CD4-positive, alpha-beta T cell treated with Interleukin-6 for 4 hours (primary cell): Measurements from ENCODE around the gene COQ7.

Source experiments
- DNase-seq: peaks from one replicate; pipeline ENCODE4 v3.0.0-alpha.2; 2020; ENCODE audit warnings: mixed read lengths

Gene COQ7

DNA sequence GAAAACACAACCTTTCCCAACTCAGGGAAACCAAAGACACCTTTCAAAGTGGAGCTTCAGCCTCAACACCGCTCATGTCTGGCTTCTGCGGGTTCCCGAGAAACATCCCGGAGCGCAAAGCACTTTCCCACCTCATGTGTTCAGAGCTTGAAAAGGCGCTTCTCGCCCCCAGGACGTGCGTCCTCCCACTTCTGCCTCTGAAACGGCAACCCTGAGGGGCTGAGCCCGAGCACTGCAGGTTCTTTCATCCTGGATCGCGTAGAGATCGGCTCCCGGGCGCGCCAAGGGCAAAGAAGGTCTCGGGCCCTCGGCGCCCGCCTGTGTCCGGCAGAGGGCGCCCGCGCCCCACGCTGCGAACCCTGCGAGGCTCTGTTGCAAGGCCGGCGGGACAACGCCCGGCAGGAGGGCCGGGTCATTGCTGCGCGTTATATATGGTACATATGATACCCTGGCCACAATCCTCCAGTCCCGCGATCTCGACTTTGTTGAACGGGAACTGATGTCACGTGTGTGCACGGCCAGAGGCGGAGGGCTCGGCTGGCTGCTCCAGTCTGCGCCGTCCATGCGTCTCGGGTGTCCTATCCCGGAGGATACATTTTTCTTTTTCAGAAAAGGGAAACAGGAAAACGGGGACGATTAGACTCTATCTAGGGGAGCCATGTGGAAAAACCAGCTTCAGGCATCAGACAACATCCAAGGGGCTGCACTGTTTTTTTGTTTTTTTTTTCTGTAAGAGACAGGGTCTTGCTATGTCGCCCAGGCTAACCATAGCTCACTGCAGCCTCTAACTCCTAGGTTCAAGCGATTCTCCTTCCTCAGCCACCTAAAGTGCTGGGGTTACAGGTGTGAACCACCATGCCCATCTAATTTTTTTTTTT lies 19.1 kb downstream of the COQ7 start:
- DNase-seq = peak; percentile 81

DNA sequence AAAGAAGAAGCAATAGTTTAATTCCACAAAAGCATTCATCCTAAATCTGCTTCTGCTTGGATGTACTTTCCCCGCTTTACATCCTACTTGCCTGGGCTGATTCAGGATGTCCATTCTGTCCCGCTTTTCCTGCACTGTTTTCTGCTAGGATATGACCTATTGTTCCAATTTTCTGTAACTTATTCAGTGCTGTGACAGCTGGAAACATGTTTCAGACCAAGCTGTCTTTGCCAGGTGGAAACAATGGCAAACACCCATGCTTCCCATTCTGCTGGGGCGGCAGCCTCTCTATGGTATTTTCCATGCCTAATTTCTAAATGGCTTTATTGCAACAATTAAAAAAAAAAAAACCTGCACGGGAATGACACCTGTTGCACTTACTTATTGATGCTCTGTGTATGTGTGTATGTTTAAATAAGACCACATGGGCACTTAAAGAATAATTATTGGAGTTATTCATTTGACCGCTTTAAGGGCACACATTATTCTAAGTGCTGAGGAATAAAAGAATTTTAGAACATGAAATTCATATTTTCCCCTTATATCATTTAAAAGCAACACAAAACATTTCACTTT lies 21.0 kb downstream of the COQ7 start:
- DNase-seq = no peak

DNA sequence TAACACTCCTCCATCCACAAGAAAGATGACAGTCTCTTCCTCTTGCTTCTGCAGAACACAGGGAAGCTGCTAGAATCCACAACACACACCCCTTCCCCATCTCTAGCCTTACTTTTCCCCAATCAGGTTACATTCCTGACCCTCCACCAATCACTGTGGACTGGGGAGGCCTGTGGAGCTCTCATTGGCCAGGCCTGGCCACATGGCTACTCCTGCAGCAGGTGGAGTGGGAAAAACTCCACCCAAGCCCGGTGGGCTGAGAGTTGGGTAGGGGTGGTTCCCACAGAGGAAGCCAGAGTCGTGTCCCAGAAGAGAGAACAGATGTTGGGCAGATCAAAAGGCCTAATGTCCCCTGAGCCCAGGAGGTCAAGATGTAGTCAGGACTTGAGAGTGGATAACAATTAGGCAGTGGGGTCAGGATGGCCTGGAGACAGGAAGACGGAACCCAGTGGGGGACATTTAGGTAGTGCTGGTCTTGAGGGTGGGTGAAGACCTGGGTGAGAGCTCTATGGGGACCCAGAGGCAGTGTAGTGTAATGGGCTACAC lies 22.1 kb downstream of the COQ7 start:
- DNase-seq = no peak

DNA sequence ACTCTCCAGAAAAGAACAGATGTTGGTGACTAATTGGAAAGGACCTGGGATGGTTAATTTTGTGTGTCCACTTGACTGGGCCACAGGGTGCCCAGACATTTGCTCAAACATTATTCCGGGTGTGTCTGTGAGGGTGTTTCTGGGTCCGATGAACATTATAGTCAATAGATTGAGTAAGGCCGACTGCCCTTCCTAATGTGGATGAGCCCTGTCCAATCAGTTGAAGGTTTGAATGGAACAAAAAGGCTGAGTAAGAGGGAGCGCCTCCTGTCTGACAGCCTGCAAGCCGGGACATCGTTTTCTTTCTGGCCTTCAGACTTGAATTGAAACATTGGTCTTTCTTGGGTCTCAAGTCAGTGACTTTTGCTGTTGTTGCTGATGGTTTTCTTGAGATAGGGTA lies 23.5 kb downstream of the COQ7 start:
- no peak for DNase-seq

DNA sequence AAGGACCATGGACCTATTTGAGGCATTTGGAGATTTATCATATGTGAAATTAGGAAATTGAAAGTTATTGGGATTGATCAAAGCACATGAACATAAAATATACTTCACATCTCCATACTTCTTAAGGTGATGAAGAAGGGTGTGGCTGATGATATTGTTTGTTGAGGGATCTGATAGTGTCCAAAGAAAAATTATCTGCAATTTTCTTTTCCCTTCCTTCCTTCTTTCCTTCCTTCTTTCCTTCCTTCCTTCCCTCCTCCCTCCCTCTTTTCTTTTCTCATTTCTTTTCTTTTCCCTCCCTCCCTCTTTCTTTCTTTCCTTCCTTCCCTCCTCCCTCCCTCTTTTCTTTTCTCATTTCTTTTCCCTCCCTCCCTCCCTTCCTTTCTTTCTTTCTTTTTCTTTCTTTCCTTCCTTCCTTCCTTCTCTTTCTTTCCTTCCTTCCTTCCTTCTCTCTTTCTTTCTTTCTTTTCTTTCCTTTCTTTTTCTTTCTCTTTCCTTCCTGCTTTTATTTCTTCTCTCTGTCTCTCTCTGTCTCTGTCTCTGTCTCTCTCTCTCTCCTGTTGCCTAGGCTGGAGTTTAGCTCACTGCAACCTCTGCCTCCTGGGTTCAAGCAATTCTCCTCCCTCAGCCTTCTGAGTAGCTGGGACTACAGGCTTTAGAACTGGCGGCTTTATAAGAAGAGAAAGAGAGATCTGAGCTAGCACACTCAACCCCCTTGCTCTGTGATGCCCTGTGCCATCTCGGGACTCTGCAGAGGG lies 25.4 kb downstream of the COQ7 start:
- no peak for DNase-seq

DNA sequence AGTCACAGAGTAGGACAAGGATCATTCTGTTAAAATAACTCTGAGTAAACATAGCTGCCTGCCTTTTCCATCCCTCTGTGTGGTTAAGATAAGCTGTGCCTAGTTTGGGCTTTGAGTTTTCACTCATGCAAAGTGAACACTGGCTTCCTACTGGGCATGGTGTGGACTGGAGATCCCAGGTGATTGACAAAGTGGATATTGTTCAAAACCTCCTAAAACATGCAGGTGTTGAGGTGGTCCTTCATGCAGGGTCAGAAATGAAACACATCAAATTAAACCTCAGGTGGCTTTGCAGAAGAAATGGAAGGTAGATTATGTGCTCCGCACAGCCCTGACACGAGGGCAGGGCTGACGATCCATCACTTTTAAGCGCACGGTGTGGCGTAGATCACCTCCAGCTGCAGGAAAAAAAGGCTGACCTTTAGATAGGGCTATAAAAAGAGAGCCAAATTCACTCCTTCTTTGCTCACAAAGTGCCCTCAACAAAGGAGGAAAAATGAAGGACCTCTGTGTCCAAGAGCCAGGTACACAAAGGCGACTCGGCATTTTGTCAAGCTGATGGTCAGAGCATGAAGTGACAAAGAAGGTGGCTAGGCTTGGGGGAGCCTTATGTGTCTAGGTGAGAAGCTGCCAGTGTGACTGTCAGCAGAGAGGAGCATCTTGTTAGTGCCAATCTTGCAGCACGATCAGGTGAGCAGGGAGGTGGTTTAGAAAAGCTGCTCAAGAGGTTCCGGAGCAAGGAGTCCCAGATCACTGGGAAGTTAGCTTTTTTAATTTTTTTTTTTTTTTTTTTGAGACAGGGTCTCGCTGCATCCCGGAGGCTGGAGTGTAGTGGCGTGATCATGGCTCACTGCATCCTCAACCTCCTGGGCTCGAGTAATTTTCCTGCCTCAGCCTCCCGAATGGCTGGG lies 26.5 kb downstream of the COQ7 start:
- DNase-seq = no peak

DNA sequence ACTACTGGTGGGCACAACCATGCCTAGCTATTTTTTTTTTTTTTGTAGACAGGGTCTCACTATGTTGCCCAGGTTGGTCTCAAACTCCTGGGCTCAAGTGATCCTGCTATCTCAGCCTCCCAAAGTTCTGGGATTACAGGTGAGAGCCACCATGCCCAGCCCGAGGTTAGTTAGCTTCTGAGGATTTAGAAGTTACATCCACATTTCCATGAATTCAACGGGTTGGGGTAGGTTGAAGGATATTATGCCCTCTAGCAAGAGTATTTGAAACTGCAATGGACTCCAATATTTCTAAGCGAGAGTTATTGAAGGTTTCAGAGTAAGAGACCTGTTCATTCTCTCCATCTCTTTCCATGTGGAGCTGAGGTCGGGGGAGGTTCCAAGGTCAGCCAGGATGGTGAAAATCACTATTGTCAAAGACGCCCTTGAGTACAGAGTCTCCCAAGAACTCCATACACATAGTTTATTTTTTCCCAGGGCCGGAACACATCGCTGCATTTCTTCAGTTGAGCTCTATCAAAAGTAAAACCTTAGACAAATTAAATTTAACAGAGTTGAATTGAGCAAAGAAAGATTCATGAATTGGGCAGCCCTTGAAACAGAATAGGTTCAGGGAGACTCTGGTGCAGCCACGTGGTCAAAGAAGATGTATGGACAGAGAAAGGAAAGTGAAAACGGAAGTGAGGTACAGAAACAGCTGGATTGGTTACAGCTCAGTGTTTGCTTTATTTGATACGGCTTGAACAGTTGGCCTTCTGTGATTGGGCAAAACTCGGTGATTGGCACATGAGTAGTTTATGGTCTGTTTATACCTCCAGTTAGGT lies 27.3 kb downstream of the COQ7 start:
- no peak for DNase-seq

DNA sequence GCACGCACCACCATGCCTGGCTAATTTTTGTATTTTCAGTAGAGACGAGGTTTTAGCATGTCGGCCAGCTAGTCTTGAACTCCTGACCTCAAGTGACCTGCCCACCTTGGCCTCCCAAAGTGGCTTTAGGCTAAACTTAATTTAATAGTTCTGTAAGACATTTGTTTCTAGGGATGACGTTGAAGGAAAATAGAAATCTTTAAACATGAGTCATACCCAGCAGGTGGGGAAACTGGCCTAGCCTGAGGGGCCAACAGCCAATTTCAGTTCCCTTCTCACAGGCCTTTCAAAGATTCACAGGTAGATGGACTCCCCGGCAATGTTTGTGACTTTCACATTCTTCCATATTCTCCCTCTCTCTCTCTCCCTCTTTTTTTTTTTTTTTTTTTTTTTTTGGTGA lies 28.2 kb downstream of the COQ7 start:
- no peak for DNase-seq

DNA sequence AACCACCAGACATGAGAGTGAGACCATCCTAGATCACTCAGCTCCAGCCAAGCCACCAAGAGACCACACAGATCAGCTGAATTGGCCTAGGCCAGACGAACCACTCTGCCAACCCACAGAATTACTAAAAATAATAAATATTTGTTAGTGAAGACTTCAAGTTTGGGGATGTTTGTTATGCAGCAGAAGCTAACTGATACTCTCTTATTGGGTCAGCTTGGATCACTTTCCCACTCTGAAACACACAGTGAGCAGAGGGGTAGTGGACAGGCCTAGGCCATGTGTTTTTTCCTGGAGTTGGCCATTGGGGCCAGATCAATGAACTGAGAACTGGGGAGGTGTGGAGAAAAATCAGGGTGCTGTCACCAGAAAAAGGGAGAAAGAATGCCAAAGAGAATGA lies 30.8 kb downstream of the COQ7 start:
- DNase-seq = no peak

DNA sequence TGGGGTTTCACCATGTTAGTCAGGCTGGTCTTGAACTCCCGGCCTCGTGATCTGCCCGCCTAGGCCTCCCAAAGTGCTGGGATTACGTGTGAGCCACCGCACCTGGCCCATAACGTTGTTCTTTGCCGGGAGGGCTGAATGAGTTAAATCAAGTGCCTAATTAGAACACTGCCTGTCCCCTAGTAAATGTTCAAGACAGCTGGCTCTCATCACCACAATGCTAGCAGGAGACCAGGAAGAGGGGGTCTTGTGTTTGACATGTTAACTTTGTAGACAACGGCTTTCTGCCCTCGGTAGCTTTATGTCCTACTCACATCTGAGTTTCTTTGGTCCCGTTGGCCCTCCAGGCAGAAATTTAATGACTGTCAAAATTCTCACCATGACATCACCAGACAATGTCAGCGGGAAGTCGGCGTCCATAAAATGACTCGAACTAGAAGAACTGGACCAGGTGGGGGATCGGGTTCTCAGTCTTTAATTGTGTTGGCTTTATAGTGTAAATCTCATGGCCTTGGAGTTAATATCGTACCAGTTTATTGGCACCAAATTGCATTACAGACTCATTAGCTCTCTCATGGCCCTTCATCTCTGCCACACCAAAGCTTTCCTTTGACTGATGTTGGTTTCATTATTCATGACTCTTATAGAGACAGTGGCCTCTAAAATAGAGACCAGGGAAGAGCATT lies 34.9 kb downstream of the COQ7 start:
- DNase-seq = no peak

DNA sequence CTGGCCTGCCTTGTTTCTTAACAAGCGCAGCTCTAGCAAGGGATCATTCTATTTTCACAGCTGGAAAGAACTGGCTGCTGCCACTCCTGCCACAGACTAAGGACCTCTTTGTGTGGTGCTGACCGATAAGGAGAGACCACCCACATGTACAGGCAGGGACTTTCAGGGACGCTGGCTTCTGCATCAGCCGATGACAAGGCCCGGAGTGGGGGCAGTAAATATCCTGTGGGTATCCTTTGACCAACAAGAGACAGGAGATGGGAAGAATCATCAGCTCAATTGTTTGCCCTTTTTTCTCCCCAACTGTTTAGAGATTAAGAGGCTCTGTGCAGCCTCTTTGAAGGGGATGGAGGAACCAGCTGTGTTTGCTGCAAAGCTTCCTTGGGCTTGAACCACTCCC lies 37.2 kb downstream of the COQ7 start:
- no peak for DNase-seq

DNA sequence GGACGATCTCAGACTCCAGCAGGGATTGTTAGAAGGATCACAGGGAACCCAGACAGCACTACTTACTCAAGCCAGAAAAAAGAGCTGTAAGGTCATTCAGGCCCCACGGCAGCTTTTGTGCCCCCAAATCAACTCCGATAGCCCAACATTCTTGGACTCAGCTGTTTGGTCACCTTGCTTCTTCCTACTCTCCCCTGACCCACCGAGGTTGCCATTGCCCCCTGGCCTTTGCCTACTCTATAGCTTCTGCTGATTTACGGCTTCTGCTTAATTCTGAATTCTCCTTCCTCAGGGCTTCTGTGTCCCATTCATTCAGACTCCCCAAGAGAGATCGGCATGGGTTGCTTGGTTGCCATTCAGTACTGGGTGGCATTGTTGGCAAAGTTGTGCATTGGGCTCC lies 37.7 kb downstream of the COQ7 start:
- no peak for DNase-seq

DNA sequence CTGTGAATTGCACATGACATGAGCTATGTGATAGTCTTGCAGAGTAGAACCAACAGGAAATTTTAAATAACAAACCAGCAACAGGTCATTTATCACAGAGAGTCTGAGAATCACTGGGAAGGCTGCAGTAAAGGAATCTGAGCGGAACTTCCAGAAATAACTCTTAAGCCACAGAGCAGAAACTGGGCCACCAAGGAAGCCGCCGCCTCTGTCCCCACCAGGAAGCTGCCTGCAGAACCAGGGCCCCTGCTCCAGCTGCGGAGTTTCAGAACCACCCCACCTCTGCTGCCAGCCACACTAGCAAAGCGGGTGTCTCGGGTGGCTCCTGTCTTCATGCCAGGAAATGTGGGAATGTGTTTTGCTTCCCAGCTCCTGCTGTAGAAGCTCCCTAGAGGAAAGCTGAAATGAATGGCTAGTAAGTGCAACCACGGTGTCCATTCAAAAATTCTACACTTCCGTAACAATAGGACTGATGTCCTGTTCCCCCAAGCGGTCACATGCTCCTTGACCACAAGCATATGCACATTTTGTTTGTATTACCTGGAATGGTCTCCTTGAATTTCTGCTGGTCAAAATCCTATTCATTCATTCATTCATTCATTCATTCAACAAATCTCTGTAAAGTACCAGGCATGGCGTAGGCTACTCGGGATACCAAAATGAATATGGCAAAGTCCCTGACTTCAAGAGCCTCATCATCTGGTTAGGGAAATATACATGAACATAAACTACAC lies 38.6 kb downstream of the COQ7 start:
- DNase-seq = no peak

DNA sequence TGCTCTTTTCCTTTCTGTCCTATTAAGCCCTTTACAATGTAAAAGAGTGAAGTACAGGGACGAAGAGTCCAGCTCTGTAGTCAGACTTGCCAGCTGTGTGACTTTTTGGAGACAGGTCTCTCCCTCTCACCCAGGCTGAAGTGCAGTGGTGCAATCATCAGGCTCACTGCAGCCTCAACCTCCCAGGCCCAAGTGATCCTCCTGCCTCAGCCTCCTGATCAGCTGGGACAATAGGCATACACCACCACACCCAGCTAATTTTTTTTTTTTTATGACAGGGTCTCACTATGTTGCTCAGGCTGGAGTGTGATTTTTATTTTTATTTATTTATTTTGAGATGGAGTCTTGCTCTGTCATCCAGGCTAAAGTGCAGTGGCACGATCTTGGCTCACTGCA lies 39.2 kb downstream of the COQ7 start:
- no peak for DNase-seq

DNA sequence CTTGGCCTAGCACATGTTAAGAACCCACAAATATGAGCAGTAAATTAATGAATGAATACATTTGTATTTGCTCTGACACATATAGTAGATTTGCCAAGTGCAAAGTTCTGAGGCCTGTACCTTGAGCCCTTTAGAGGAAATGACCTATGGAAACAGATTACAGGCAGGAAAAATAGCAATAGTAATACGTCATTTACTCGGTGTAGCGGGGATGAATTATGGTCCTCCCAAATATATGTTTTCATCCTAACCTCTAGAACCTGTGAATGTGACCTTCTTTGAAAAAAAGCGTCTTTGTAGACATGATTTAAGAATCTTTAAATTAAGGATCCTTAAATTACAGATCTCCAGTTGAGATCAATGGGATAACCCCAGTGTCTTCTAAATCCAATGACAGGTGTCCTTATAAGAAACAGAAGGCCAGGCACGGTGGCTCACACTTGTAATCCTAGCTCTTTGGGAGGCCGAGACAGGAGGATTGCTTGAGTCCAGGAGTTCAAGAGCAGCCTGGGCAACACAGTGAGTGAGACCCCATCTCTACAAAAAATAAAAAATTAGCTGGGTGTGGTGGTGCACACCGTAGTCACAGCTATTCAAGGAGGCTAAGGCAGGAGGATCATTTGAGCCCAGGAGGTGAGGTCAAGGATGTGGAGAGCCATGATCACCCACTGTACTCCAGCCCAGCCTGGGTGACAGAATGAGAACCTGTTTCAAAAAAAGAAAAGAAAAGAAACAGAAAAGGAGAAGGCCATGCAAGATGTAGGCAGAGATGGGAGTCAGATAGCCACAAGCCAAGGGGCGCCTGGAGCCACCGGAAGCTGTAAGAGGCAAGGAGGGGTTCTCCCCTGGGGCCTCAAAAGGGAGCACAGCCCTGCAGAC lies 41.2 kb downstream of the COQ7 start:
- no peak for DNase-seq

DNA sequence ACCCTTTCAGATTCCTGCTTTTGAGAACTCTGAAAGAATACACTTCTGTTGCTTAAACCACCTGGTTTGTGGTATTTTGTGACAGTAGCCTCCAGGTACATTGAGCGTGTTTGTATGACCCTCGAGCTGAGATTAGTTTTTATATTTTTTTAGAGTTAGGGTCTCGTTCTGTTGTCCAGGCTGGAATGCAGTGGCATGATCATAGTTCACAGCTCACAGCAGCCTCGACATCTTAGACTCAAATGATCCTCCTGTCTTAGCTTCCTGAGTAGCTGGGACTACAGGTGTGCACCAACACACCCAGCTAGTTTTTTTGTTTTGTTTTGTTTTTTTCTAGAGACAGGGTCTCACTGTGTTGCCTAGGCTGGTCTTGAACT lies 41.9 kb downstream of the COQ7 start:
- no peak for DNase-seq

DNA sequence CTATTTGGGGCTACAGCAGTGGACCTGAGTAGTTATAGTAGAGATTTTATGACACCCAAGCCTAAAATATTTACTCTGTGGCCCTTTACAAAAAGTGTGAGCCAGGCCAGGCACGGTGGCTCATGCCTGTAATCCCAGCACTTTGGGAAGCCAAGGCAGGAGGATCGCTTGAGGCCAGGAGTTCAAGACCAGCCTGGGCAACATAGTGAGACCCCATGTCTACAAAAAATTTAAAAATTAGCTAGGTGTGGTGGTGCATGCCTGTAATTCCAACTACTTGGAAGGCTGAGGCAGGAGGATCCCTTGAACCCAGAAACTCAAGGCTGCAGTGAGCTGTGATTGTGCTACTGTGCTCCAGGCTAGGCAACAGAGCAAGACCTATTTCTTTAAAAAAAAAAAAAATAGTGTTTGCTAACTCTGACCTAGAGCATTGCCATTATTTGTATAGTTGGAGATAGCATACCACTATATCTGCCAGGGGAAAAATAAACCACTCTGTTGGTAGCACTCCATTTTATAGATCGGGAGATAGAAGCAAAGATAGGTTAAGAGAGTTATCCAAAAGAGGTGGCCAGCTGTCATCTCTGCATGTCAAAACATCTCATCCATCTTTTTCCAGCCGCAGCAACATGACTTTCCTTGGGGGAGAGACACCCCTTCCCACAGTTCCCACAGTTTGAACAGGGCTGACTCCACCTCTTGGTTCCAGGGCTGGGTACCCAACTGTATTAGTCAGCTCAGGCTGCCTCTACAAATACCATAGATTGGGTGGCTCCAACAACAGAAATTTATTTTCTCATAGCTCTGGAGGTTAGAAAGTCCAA lies 43.3 kb downstream of the COQ7 start:
- no peak for DNase-seq

DNA sequence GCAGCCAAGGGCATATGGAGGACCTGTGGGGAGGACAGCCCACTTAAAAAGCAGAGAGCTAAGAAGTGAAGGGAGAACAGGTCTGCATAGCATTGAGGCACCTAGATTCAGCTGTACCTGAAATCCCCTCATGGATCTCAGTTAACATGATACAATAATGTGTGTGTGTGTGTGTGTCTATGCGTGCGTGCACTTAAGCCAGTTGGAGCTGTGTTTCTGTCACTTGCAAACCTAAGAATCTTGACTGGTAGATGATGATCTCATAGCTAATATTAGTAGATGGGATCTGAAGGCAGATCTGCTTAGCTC lies 44.6 kb downstream of the COQ7 start:
- no peak for DNase-seq
